ENCODE results near the gene APBB1. TPM values are rescaled to one million over a fixed set of nuclear protein-coding genes. Genes with fewer than 3 reads are reported as not detected.

The APBB1 gene
- total and polyA plus RNA-seq, 9 of the 15 experiments (the other 6 are each of a cell fraction or from before 2014, with no cell fraction given) = 0.04 to 0.73 (median 0.40) TPM

DNA sequence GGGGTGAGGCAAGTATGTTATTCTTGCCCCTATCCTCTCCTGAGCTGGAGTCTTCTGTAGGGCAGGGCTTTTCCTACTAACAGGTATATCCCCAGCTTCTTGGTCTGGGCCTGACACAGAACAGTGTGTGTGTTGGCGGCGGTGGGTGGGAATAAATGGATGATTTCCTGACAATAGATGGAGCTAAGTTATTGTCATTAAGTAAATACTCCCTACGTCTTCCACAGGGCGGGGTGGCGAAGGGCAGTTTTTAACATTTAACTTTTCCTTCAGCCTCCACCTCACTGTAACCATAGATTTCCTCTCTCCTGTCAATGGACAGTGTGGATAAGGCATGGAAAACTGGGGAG lies 40.3 kb downstream of the APBB1 start (continued):
- TF ChIP-seq, protein P1, sequence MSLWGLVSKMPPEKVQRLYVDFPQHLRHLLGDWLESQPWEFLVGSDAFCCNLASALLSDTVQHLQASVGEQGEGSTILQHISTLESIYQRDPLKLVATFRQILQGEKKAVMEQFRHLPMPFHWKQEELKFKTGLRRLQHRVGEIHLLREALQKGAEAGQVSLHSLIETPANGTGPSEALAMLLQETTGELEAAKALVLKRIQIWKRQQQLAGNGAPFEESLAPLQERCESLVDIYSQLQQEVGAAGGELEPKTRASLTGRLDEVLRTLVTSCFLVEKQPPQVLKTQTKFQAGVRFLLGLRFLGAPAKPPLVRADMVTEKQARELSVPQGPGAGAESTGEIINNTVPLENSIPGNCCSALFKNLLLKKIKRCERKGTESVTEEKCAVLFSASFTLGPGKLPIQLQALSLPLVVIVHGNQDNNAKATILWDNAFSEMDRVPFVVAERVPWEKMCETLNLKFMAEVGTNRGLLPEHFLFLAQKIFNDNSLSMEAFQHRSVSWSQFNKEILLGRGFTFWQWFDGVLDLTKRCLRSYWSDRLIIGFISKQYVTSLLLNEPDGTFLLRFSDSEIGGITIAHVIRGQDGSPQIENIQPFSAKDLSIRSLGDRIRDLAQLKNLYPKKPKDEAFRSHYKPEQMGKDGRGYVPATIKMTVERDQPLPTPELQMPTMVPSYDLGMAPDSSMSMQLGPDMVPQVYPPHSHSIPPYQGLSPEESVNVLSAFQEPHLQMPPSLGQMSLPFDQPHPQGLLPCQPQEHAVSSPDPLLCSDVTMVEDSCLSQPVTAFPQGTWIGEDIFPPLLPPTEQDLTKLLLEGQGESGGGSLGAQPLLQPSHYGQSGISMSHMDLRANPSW (CRISPR knock-in tag; IDR thresholded peaks at IDR 0.05) = no peak

DNA sequence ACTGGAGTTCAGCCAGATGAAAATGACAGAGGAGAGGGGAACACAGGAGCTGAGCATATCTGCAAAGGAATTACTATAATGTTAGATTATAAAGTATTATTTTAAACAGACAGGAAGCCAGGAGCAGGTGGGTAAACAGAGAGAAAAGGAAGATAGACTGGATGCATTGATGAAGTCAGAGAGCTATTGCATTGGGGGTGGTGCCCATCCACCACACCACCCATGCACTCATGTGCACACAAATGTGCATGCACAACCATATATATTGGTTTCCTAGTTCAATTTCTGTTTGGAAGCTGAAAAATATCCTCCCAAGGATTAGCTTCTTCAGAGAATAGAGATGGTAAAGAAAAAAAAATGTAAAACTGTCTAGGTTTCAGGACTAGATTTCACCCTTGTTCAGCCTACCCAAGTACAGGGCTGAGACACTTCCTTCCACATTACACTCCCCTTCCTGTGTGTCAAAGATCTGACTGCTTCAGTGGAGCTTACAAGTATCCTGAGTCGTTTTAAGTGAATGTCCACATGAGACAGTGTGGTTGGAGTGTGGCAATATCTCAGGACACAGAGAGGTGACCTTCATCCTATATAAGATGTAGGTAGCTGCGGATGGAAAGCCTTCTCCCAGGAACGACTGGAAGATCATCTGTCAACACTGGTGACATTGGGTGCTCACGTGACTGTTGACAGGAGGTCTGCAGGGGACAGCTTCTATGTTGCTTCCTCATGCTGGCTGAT lies 40.8 kb downstream of the APBB1 start:
- Histone ChIP-seq H3K27ac (ENCODE audit: extremely low read depth, low read depth, low read length) (no peak overlapping the region), H3K9me1 (ENCODE audit: control insufficient read depth, insufficient read depth, low read length) (no peaks in the 10 kb centered on the region), H3K79me2 (ENCODE audit: control insufficient read depth, insufficient read depth, low read length) (no peaks in the 10 kb centered on the region), H3K4me2 (ENCODE audit: insufficient read depth, low read length) (no peak overlapping the region; the same call in 1 of the 2 replicates), H3K4me1 (replicated peaks in 1 of 2; ENCODE audit: control insufficient read depth in 2 of 2, insufficient read depth in 2 of 2, low read length in 2 of 2) (peaks cover 0 to 6% of the 10 kb centered on the region in 2 experiments; a peak in 2 of 5 replicates), H3K9me3 (replicated peaks; ENCODE audit: control insufficient read depth, insufficient read depth, low read depth, low read length) (no peaks in the 10 kb centered on the region), H2AFZ (ENCODE audit: low read depth, low read length) (peak overlapping the region; percentile 40; the same call in 1 of the 2 replicates), H4K20me1 (replicated peaks; ENCODE audit: control insufficient read depth, insufficient read depth, low read length) (no peaks in the 10 kb centered on the region), H3K4me3 (no peak overlapping the region), H3K27me3 (ENCODE audit: control insufficient read depth in 2 of 2, insufficient read depth in 2 of 2, low read length in 2 of 2) (peaks cover 15 to 23% of the 10 kb centered on the region in 2 experiments; a peak in 3 of 5 replicates), H3K9ac (ENCODE audit: insufficient read depth in 1 of 2, low read depth in 2 of 2, low read length in 2 of 2) (0 out of 4 replicates have a peak overlapping the region, but pooled peaks of 1 of the 2 experiments have one; percentile 45), H3K36me3 (ENCODE audit: control insufficient read depth, insufficient read depth, low read length) (no peaks in the 10 kb centered on the region)
- CTCF ChIA-PET (ENCODE audit: low intra/inter-chr PET ratio) = interaction anchor here (1.1 to 3.2 kb wide), 3 partner anchors 66 to 377 kb away, joined by 3 to 21 read pairs (median 12); no protein-coding TSS in a partner anchor
- BruUV-seq (replicated peaks) = no TSS peak
- intact Hi-C loops (cut with micrococcal nuclease) = loop anchor here (5.0 to 10.0 kb wide), 2 partner anchors 257 to 379 kb away; no protein-coding TSS in a partner anchor
- no peak for DNase-seq (ENCODE audit: extremely low read depth in 1 of 4, low spot score in 3 of 4)
- ATAC-seq = peak; percentile 62
- POLR2A ChIA-PET = interaction anchor here (0.8 to 1.9 kb wide), 6 partner anchors 21 to 127 kb away, joined by 3 to 7 read pairs (median 4); no protein-coding TSS in a partner anchor
- WGBS (ENCODE audit: insufficient coverage, low coverage, missing lambda C conversion rate) = 2% methylated on average over 4 of the region's 4 CpGs
- in situ Hi-C loops (cut with MboI) = loop anchor here (5.0 kb wide), 1 partner anchor 64 kb away; the partner anchor contains the start of gene HPX
- no peak for FAIRE-seq
- TF ChIP-seq, protein P2, sequence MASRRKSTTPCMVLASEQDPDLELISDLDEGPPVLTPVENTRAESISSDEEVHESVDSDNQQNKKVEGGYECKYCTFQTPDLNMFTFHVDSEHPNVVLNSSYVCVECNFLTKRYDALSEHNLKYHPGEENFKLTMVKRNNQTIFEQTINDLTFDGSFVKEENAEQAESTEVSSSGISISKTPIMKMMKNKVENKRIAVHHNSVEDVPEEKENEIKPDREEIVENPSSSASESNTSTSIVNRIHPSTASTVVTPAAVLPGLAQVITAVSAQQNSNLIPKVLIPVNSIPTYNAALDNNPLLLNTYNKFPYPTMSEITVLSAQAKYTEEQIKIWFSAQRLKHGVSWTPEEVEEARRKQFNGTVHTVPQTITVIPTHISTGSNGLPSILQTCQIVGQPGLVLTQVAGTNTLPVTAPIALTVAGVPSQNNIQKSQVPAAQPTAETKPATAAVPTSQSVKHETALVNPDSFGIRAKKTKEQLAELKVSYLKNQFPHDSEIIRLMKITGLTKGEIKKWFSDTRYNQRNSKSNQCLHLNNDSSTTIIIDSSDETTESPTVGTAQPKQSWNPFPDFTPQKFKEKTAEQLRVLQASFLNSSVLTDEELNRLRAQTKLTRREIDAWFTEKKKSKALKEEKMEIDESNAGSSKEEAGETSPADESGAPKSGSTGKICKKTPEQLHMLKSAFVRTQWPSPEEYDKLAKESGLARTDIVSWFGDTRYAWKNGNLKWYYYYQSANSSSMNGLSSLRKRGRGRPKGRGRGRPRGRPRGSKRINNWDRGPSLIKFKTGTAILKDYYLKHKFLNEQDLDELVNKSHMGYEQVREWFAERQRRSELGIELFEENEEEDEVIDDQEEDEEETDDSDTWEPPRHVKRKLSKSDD (conservative IDR thresholded peaks at IDR 0.05; ENCODE audit: low read length) = no peak
- 0 out of 2 replicates have a peak, but pooled peaks have one; percentile 11 for TF ChIP-seq CTBP1 (IDR thresholded peaks at IDR 0.05; ENCODE audit: borderline replicate concordance)
- TF ChIP-seq KLF16 (IDR thresholded peaks at IDR 0.05) = no peak
- TF ChIP-seq, protein P3, sequence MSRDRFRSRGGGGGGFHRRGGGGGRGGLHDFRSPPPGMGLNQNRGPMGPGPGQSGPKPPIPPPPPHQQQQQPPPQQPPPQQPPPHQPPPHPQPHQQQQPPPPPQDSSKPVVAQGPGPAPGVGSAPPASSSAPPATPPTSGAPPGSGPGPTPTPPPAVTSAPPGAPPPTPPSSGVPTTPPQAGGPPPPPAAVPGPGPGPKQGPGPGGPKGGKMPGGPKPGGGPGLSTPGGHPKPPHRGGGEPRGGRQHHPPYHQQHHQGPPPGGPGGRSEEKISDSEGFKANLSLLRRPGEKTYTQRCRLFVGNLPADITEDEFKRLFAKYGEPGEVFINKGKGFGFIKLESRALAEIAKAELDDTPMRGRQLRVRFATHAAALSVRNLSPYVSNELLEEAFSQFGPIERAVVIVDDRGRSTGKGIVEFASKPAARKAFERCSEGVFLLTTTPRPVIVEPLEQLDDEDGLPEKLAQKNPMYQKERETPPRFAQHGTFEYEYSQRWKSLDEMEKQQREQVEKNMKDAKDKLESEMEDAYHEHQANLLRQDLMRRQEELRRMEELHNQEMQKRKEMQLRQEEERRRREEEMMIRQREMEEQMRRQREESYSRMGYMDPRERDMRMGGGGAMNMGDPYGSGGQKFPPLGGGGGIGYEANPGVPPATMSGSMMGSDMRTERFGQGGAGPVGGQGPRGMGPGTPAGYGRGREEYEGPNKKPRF (IDR thresholded peaks at IDR 0.05; ENCODE audit: low read depth, low read length) = no peak
- TF ChIP-seq MCM2 (IDR thresholded peaks at IDR 0.05; ENCODE audit: low read depth) = no peak
- TF ChIP-seq, protein P4, sequence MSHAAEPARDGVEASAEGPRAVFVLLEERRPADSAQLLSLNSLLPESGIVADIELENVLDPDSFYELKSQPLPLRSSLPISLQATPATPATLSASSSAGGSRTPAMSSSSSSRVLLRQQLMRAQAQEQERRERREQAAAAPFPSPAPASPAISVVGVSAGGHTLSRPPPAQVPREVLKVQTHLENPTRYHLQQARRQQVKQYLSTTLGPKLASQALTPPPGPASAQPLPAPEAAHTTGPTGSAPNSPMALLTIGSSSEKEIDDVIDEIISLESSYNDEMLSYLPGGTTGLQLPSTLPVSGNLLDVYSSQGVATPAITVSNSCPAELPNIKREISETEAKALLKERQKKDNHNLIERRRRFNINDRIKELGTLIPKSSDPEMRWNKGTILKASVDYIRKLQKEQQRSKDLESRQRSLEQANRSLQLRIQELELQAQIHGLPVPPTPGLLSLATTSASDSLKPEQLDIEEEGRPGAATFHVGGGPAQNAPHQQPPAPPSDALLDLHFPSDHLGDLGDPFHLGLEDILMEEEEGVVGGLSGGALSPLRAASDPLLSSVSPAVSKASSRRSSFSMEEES (CRISPR knock-in tag; IDR thresholded peaks at IDR 0.05) = peak; percentile 90
- no peak for TF ChIP-seq ZNF699 (CRISPR knock-in tag; IDR thresholded peaks at IDR 0.05; ENCODE audit: insufficient replicate concordance)
- TF ChIP-seq RAD51 (IDR thresholded peaks at IDR 0.05; ENCODE audit: borderline replicate concordance, low read depth) = peak; percentile 74

Data from K562 (cell line).